ENCODE data around the gene NAP1L4.

NAP1L4 gene

DNA sequence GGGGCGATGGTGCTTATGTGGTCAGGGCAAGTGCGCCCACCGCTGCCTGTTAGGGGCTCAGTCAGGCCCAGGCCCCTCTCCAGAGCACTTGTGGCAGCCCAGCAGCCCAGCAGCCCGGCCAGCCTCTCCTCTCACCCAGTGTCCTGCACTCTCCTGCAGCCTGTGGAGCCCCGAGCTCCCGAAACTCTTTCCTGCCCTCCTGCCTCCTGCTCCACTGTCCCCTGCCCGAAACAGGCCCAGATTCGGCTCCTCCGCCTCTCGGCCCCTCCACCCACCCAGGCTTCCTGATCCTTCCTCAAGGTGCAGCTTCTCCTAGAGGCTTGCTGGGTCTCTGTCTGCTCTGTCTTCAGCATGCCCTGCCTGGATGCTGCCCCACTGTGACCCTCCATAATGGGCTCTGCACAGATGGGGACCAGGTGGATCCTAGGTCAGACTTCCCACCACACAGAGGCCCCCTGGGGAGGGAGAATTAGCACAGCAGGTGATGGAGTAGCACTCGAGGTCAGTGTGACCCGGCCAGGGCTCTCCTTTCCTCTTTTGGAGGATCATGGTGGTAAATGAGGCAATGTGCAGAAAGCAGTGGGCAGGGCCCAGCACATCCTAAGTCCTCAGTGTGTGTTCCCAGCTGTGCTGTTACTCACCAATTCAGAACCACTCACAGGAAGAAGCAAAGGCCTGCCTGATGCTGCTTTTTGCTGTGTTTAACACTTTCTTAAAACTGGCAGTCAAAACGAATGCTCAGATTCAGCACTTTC is 18.6 kb upstream of the NAP1L4 start:
- DNase-seq (ENCODE audit: low read depth), result no peak

- DNase-seq (ENCODE audit: low read depth), result no peak
Observed at GRCh38 chr11:3010004-3010403, 17.9 kb upstream of the NAP1L4 start.

GRCh38 chr11:3009481-3009880 is 17.4 kb upstream of the NAP1L4 start:
- DNase-seq (ENCODE audit: low read depth), result no peak

- no peak for DNase-seq (ENCODE audit: low read depth)
Observed at GRCh38 chr11:3008746-3009336, 16.7 kb upstream of the NAP1L4 start.

GRCh38 chr11:3007404-3008010 is 15.4 kb upstream of the NAP1L4 start:
- no peak for DNase-seq (ENCODE audit: low read depth)

GRCh38 chr11:3006505-3007260 is 14.6 kb upstream of the NAP1L4 start:
- DNase-seq (ENCODE audit: low read depth), result no peak

DNA sequence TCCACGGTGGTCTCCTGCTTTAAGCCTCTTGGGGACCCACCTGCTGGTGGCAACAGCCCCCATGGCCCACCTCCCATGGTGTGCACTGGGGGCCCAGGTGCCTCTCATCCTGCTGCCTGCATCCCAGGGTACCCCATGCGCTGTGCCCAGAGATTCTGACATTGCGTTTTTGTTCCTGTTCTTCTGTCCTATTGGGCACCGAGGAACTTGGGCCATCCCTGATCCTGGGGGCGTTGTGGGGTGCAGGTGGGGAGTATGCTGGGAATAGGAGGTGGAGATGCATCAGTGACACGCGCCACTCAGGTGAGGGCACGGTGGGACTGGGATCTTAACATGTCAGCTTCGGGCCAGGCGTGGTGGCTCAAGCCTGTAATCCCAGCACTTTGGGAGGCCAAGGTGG is 12.4 kb upstream of the NAP1L4 start:
- DNase-seq (ENCODE audit: low read depth), result no peak

- no peak for DNase-seq (ENCODE audit: low read depth)
Observed at GRCh38 chr11:3003396-3004231, 11.5 kb upstream of the NAP1L4 start.

GRCh38 chr11:3002871-3003270 is 10.7 kb upstream of the NAP1L4 start:
- DNase-seq (ENCODE audit: low read depth), result no peak

- DNase-seq (ENCODE audit: low read depth), result no peak
Observed at GRCh38 chr11:3002351-3002861, 10.3 kb upstream of the NAP1L4 start.

- DNase-seq (ENCODE audit: low read depth), result no peak
Observed at GRCh38 chr11:3001496-3001895, 9.4 kb upstream of the NAP1L4 start.

- no peak for DNase-seq (ENCODE audit: low read depth)
Observed at GRCh38 chr11:3000032-3000961, 8.2 kb upstream of the NAP1L4 start.

DNA sequence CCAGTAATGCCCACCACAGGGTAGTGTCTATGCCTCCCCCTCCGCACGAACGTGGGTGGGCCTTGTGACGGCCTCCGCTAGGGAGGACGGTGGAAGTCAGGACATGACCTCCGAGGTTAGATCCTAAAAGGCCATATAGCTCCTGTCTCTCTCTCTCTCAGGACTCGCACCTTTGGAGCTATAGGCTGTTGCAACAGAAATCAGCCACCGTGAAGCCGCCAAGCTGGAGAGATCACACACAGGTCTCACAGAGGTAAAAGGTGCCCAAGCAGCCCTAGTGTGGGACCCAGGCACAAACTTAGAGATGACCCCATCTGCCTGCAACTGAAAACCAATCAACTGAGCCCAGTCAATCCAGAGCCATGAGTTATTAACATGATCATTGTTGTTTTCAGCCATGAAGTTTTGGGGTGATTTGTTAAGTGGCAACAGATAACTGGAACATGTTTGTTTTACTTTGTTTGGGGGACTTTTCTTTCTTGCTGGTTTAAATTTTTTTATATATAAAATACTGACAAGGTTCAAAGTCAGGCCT is 7.4 kb upstream of the NAP1L4 start:
- DNase-seq (ENCODE audit: low read depth), result no peak

GRCh38 chr11:2998073-2998850 is 6.1 kb upstream of the NAP1L4 start:
- no peak for DNase-seq (ENCODE audit: low read depth)

DNA sequence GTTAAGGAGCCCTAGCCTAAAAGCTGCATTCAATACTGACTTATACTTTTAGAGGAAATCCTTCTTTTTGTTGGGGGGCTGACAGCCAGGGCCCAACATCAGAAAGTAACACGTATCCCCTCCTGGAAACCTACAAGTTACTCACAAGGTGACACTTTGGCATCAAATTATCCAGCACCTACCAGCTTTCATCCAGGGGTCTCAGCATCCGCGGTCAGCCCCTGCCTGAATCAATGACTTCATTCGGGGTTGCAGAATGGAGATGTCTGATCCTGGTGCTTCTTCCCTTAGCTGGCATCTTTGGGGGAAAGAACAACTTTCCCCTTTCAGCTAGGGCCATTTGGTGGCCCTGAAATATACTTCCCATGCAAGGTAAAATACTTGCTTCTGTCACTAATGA is 5.3 kb upstream of the NAP1L4 start:
- no peak for DNase-seq (ENCODE audit: low read depth)

GRCh38 chr11:2996976-2997375 is 4.8 kb upstream of the NAP1L4 start:
- no peak for DNase-seq (ENCODE audit: low read depth)

DNA sequence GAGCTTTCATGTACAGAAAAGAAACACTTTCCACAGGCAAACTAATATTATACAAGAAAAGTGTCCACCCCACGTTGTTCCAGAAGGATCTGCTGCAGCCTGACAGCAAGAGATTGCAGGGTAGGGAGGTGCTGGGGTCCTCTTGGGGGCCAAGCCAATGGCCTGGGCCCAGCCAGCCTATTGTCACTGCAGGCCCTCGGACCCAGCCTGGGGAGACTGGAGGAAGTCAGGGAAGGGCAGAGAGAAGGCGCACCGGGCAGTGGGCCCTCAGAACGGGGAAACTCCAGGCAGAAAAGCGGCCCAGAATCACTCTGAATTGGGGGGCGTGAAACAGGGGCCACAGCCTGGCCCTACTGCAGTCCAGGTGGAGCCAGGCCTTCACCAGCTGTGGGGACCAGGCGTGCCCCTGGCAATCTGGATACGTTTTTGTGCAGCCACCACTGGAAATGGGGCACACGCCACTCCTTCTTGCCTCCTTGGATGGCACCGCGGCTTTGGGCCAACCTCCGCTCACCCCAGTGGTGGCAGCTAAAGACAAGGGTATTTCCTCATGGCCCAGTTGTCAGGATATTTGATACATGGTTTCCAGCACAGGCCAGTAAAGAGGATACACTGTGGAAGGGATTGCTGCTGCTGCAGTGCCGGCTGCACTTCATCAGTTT is 3.9 kb upstream of the NAP1L4 start:
- DNase-seq (ENCODE audit: low read depth), result no peak

- DNase-seq (ENCODE audit: low read depth), result no peak
Observed at GRCh38 chr11:2995031-2995561, 3.0 kb upstream of the NAP1L4 start.

DNA sequence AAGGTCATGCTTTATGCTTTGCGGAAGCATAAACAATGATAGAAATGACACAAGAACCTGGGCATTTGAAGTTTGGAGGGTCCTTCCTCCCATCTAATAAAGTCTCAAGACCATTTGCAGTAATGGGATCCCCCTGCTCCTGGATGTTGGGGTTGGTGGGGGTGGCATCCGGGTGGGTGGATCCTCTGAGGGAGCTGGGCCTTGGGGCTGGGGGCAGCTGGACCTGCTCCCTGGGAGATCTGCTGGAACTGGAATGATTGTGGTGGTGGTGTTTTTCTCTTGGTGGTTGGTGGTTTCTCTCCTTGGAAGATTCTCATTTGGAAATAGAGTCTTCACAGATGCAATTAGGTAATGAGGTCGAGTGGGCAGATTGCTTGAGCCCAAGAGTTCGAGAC is 2.2 kb upstream of the NAP1L4 start:
- DNase-seq (ENCODE audit: low read depth), result no peak

Measured in activated gamma-delta T cell treated with anti-CD3 and anti-CD28 coated beads, Interleukin-2, amount 50 U/mL, for 16 hours (primary cell).